Inferior parietal cortex (tissue), 1 donor: ENCODE results near the gene TMPRSS2.
"Not testable (repeated sequence)": the region's sequence is repeated elsewhere in the genome, so short reads cannot be mapped to it uniquely, and the experiment has no call there.

Experiments used
- DNase-seq: peaks from one replicate; pipeline ENCODE4 v3.0.0-alpha.2; 2016; ENCODE audit errors: extremely low spot score

Gene TMPRSS2

GRCh38 chr21:41426676-41427404 lies 81.1 kb downstream of the TMPRSS2 start:
- no peak for DNase-seq

GRCh38 chr21:41425954-41426675 lies 81.8 kb downstream of the TMPRSS2 start, which contains the start of gene MX1:
MX1 (plus strand) TSS chr21:41426239; CDS start chr21:41432071, 5,832 bp downstream.
- peak; percentile 22 for DNase-seq

- no peak for DNase-seq
Measured at GRCh38 chr21:41425588-41425953, 82.4 kb downstream of the TMPRSS2 start.

- not testable (repeated sequence) for DNase-seq
Measured at GRCh38 chr21:41423305-41423636, 84.7 kb downstream of the TMPRSS2 start.

GRCh38 chr21:41422546-41423304 lies 85.2 kb downstream of the TMPRSS2 start:
- no peak for DNase-seq

GRCh38 chr21:41420998-41421397 lies 87.0 kb downstream of the TMPRSS2 start:
- DNase-seq = not testable (repeated sequence)

- DNase-seq = peak; percentile 58
Measured at GRCh38 chr21:41419921-41420862, 87.8 kb downstream of the TMPRSS2 start.

GRCh38 chr21:41418956-41419680 lies 88.8 kb downstream of the TMPRSS2 start:
- DNase-seq = no peak

- DNase-seq = no peak
Measured at GRCh38 chr21:41418393-41418792, 89.6 kb downstream of the TMPRSS2 start.

- DNase-seq = not testable (repeated sequence)
Measured at GRCh38 chr21:41417505-41417904, 90.5 kb downstream of the TMPRSS2 start.
